Measurements from ENCODE around the gene COL1A2.

GRCh38 chr7:94426980-94427875 lies 32.5 kb downstream of the COL1A2 start:
- TF ChIP-seq CTCF (conservative IDR thresholded peaks at IDR 0.05; ENCODE audit: low read length) (no peak), EZH2phosphoT487 (IDR thresholded peaks at IDR 0.05; ENCODE audit: borderline replicate concordance) (no peak)
